ENCODE measurements around the gene ZCCHC2.

ZCCHC2 gene

GRCh38 chr18:62588217-62588616 is 65.4 kb downstream of the ZCCHC2 start:
- CTCF ChIA-PET: interaction anchor here (0.8 to 7.2 kb wide), 10 partner anchors 10 to 430 kb away, joined by 3 to 243 read pairs (median 14); partner anchors contain the start of genes PHLPP1, PIGN and RELCH
- DNase-seq (ENCODE audit: low read depth, low spot score): no peak
- POLR2A ChIA-PET: no interaction called here
- TF ChIP-seq, protein P1, sequence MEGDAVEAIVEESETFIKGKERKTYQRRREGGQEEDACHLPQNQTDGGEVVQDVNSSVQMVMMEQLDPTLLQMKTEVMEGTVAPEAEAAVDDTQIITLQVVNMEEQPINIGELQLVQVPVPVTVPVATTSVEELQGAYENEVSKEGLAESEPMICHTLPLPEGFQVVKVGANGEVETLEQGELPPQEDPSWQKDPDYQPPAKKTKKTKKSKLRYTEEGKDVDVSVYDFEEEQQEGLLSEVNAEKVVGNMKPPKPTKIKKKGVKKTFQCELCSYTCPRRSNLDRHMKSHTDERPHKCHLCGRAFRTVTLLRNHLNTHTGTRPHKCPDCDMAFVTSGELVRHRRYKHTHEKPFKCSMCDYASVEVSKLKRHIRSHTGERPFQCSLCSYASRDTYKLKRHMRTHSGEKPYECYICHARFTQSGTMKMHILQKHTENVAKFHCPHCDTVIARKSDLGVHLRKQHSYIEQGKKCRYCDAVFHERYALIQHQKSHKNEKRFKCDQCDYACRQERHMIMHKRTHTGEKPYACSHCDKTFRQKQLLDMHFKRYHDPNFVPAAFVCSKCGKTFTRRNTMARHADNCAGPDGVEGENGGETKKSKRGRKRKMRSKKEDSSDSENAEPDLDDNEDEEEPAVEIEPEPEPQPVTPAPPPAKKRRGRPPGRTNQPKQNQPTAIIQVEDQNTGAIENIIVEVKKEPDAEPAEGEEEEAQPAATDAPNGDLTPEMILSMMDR (IDR thresholded peaks at IDR 0.05; ENCODE audit: insufficient read depth, low read length, missing control alignments): no peak
- H3K4me3 ChIP-seq (ENCODE audit: low read depth, low read length): no peak overlapping the region

DNA sequence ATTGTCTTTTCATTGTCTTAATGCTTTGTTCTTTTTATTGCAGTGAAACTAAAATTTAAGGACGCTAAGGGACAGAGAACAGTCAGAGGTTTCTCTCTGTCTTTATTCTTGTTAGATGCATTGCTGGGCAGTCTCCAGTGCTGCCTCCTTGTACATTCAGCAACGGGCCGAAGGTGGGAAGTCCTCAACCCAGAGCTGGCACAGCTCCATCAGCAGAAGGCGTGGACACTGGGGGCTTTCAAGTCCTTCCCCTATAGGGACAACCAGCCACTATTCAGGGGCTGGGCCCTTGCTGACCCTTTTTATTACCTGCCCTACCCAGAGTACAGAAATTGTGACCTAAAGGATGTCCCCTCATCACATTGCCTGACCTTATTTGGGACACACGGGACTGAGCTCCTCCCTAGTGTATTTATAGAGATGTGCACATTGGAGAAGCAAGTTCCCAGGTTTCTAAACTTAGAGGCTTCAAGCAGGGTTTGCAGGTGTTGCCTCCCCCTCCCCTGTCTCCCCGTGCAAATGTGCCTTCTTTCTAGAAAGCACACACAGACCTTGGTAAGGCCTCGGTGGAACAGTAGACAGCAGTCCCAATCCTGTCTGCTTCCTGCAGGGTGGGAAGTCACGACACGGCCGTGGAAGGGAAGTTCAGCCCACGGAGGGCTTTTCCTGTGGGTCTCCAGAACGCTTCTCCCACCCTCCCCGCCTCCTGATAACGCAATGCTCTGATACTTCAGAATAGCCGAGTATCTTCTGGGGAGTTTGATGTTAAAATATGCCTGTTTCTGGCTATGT is 68.2 kb downstream of the ZCCHC2 start:
- DNase-seq (ENCODE audit: low read depth, low spot score): no peak
- CTCF ChIA-PET: interaction anchor here (0.9 to 1.3 kb wide), 3 partner anchors 165 to 392 kb away, joined by 4 to 5 read pairs (median 4); no protein-coding TSS in a partner anchor
- TF ChIP-seq, protein P1 (IDR thresholded peaks at IDR 0.05; ENCODE audit: insufficient read depth, low read length, missing control alignments): no peak

GRCh38 chr18:62596145-62597005 is 73.5 kb downstream of the ZCCHC2 start:
- TF ChIP-seq, protein P1 (IDR thresholded peaks at IDR 0.05; ENCODE audit: insufficient read depth, low read length, missing control alignments): no peak
- DNase-seq (ENCODE audit: low read depth, low spot score): no peak
- ChIA-PET POLR2A (no interaction called here), CTCF (interaction anchor here (1.6 to 4.1 kb wide), 2 partner anchors 11 to 386 kb away, joined by 4 to 32 read pairs; no protein-coding TSS in a partner anchor)
- peak overlapping the region; percentile 20 for H3K4me3 ChIP-seq (ENCODE audit: low read depth, low read length)

More for the DNA sequence above, 68.2 kb downstream of the ZCCHC2 start:
- POLR2A ChIA-PET: interaction anchor here (0.6 kb wide), 1 partner anchor 414 kb away, joined by 3 read pairs; no protein-coding TSS in a partner anchor
- H3K4me3 ChIP-seq (ENCODE audit: low read depth, low read length): no peak overlapping the region

DNA sequence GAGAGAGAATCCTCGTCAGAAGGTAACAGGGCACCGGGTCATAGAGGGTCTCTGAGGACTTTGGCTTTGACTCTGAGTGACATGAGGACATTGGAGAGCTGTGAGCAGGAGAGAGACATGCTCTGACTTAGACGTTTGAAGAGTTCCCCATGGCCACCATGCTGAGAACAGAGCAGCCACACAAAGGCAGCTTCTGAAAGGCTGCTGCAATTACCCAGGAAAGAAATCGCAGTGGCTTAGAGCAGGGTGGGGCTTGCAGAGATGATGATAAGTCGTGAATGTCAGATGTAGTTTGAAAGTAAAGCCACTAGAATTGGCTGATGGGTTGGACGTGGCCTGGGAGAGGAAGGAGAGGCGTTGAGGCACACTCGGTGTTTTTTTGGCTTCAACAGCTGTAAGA is 79.0 kb downstream of the ZCCHC2 start:
- CTCF ChIA-PET: interaction anchor here (7.4 kb wide), 1 partner anchor 16 kb away, joined by 59 read pairs; no protein-coding TSS in a partner anchor
- H3K4me3 ChIP-seq (ENCODE audit: low read depth, low read length): no peak overlapping the region
- POLR2A ChIA-PET: no interaction called here
- TF ChIP-seq, protein P1 (IDR thresholded peaks at IDR 0.05; ENCODE audit: insufficient read depth, low read length, missing control alignments): no peak
- DNase-seq (ENCODE audit: low read depth, low spot score): no peak

- no peak overlapping the region for H3K4me3 ChIP-seq (ENCODE audit: low read depth, low read length)
- TF ChIP-seq, protein P1 (IDR thresholded peaks at IDR 0.05; ENCODE audit: insufficient read depth, low read length, missing control alignments): no peak
- CTCF ChIA-PET: interaction anchor here (1.3 to 7.4 kb wide), 2 partner anchors 16 to 380 kb away, joined by 3 to 59 read pairs; no protein-coding TSS in a partner anchor
- POLR2A ChIA-PET: no interaction called here
- no peak for DNase-seq (ENCODE audit: low read depth, low spot score)
These were observed 79.9 kb downstream of the ZCCHC2 start for GRCh38 chr18:62602706-62603105.
